Heart left ventricle (tissue), 13 donors: ENCODE data around the gene EMILIN2.

Experiments used
- POLR2A ChIP-seq, 2 donors: fragments of 450-650 bp; IDR thresholded peaks; one replicate each; pipeline ENCODE4 v1.6.1; 2017; ENCODE audit warnings: antibody characterized with exemption in 2 of 2, mild to moderate bottlenecking in 2 of 2, moderate library complexity in 2 of 2
- TF ChIP-seq, protein P1 (sequence below), 12 donors: fragments of 200-600 bp; sonication (generic) in 4 of 12; IDR thresholded peaks; one replicate each; pipeline versions ENCODE4 v1.5.0 to v1.8.0; 2018 to 2022; ENCODE audit warnings: antibody characterized with exemption in 12 of 12, mild to moderate bottlenecking in 5 of 12
- donor health status: ischemic (EF 13 %, LVEDD 7.1; RV severe dilation, severe dysfunction).
- donor health status: DM: no; HTN: yes; CAD: no.
- donor health status: DM: no; HTN: no; CAD: no.
- donor health status: ischemic (EF 25% LVEDD 6.9; RV normal size, moderate dysfunction).
- donor health status: ischemic (EF 25% LVEDD 5.7; RV mildly dilated, moderate dysfunction).
- donor health status: ischemic (EF 35%, LVEDD 5.7; RV mildly dilated, moderate dysfunction).
- donor health status: nonischemic (EF 11% LVEDD 7.7; RV severe dilation, severe dysfunction).
- donor health status: DM: yes; HTN: yes; CAD: no.
- donor health status: PGD.
- donor health status: ischemic (EF 29% LVEDD 5.4; RV normal size, mild dysfunction).
- donor health status: nonischemic (EF 23%, LVEDD 6.1; RV moderate dilation, normal function).

DNA sequence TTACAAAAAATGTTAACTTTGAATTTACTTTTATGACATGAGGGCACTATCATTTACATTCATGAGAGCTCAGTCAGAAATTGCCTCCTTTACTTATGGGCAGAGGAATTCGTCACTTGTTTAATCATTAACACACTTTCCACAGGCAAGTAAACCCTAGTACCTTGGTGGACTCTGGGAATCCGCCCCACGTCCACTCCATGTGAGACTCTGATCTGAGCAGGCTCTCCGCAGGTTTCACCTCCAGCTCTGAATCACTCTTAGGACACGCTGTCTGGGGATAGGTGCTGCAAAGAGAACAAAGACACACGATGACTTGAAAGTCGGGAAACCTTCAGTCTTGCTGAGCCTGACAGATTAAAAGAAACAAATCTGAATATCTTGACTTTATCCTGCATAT, 92.5 kb downstream of the EMILIN2 start:
- TF ChIP-seq, protein P1, sequence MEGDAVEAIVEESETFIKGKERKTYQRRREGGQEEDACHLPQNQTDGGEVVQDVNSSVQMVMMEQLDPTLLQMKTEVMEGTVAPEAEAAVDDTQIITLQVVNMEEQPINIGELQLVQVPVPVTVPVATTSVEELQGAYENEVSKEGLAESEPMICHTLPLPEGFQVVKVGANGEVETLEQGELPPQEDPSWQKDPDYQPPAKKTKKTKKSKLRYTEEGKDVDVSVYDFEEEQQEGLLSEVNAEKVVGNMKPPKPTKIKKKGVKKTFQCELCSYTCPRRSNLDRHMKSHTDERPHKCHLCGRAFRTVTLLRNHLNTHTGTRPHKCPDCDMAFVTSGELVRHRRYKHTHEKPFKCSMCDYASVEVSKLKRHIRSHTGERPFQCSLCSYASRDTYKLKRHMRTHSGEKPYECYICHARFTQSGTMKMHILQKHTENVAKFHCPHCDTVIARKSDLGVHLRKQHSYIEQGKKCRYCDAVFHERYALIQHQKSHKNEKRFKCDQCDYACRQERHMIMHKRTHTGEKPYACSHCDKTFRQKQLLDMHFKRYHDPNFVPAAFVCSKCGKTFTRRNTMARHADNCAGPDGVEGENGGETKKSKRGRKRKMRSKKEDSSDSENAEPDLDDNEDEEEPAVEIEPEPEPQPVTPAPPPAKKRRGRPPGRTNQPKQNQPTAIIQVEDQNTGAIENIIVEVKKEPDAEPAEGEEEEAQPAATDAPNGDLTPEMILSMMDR (IDR thresholded peaks at IDR 0.05): no peak
- no peak for TF ChIP-seq POLR2A (IDR thresholded peaks at IDR 0.05)
